ENCODE data around the gene MMP25.

GRCh38 chr16:3008690-3009037, 37.7 kb upstream of the MMP25 start:
- TF ChIP-seq CTCF (IDR thresholded peaks at IDR 0.05) (no peak), EP300 (IDR thresholded peaks at IDR 0.05) (no peak)
